ENCODE data around the gene IMPDH2.
"Not testable (repeated sequence)": the region's sequence is repeated elsewhere in the genome, so short reads cannot be mapped to it uniquely, and the experiment has no call there.

The IMPDH2 gene

GRCh38 chr3:49012441-49013017 is 16.7 kb downstream of the IMPDH2 start:
- Histone ChIP-seq H3K9ac (ENCODE audit: low read depth, low read length) (no peak overlapping the region), H3K9me3 (ENCODE audit: control insufficient read depth, insufficient read depth, low read length) (no peaks in the 10 kb centered on the region), H3K4me1 (ENCODE audit: control insufficient read depth, insufficient read depth, low read length) (peaks cover 12% of the 10 kb centered on the region), H3K36me3 (ENCODE audit: control insufficient read depth, insufficient read depth, low read length) (peaks cover 23% of the 10 kb centered on the region), H3K27me3 (ENCODE audit: control insufficient read depth, insufficient read depth, low read length) (no peaks in the 10 kb centered on the region), H3K4me3 (ENCODE audit: low read depth, low read length) (no peak overlapping the region)

GRCh38 chr3:49009396-49009795 is 19.8 kb downstream of the IMPDH2 start:
- Histone ChIP-seq H3K4me1 (ENCODE audit: control insufficient read depth, insufficient read depth, low read length) (peaks cover 7% of the 10 kb centered on the region), H3K9ac (ENCODE audit: low read depth, low read length) (no peak overlapping the region), H3K9me3 (ENCODE audit: control insufficient read depth, insufficient read depth, low read length) (no peaks in the 10 kb centered on the region), H3K27me3 (ENCODE audit: control insufficient read depth, insufficient read depth, low read length) (no peaks in the 10 kb centered on the region), H3K4me3 (ENCODE audit: low read depth, low read length) (no peak overlapping the region), H3K36me3 (ENCODE audit: control insufficient read depth, insufficient read depth, low read length) (peaks cover 6% of the 10 kb centered on the region)

GRCh38 chr3:49008627-49009026 is 20.6 kb downstream of the IMPDH2 start:
- peak overlapping the region; percentile 87 for H3K4me3 ChIP-seq (ENCODE audit: low read depth, low read length)
- not testable (repeated sequence) for H3K9ac ChIP-seq (ENCODE audit: low read depth, low read length); H3K4me1 ChIP-seq (ENCODE audit: control insufficient read depth, insufficient read depth, low read length); H3K36me3 ChIP-seq (ENCODE audit: control insufficient read depth, insufficient read depth, low read length); H3K9me3 ChIP-seq (ENCODE audit: control insufficient read depth, insufficient read depth, low read length); H3K27me3 ChIP-seq (ENCODE audit: control insufficient read depth, insufficient read depth, low read length)

GRCh38 chr3:49007771-49008528 is 21.2 kb downstream of the IMPDH2 start:
- peak overlapping the region; percentile 98 for H3K9ac ChIP-seq (ENCODE audit: low read depth, low read length)
- H3K4me1 ChIP-seq (ENCODE audit: control insufficient read depth, insufficient read depth, low read length) = peaks cover 5% of the 10 kb centered on the region
- peak overlapping the region; percentile 96 for H3K4me3 ChIP-seq (ENCODE audit: low read depth, low read length)
- H3K9me3 ChIP-seq (ENCODE audit: control insufficient read depth, insufficient read depth, low read length) = no peaks in the 10 kb centered on the region
- peaks cover 4% of the 10 kb centered on the region for H3K36me3 ChIP-seq (ENCODE audit: control insufficient read depth, insufficient read depth, low read length)
- no peaks in the 10 kb centered on the region for H3K27me3 ChIP-seq (ENCODE audit: control insufficient read depth, insufficient read depth, low read length)

GRCh38 chr3:49007068-49007770 is 22.0 kb downstream of the IMPDH2 start, which contains the start of gene WDR6:
Gene WDR6, plus strand, starts transcription at chr3:49007391. Its CDS starts 41 bp downstream, at chr3:49007432.
- H3K9me3 ChIP-seq (ENCODE audit: control insufficient read depth, insufficient read depth, low read length) = no peaks in the 10 kb centered on the region
- peaks cover 5% of the 10 kb centered on the region for H3K4me1 ChIP-seq (ENCODE audit: control insufficient read depth, insufficient read depth, low read length)
- peak within 1 kb of the TSS; percentile 96 for H3K4me3 ChIP-seq (ENCODE audit: low read depth, low read length)
- no peaks in the 10 kb centered on the region for H3K27me3 ChIP-seq (ENCODE audit: control insufficient read depth, insufficient read depth, low read length)
- H3K9ac ChIP-seq (ENCODE audit: low read depth, low read length) = peak within 1 kb of the TSS; percentile 98
- peaks cover 4% of the 10 kb centered on the region for H3K36me3 ChIP-seq (ENCODE audit: control insufficient read depth, insufficient read depth, low read length)

- peak overlapping the region; percentile 81 for H3K4me3 ChIP-seq (ENCODE audit: low read depth, low read length)
- peak overlapping the region; percentile 87 for H3K9ac ChIP-seq (ENCODE audit: low read depth, low read length)
- H3K27me3 ChIP-seq (ENCODE audit: control insufficient read depth, insufficient read depth, low read length) = no peaks in the 10 kb centered on the region
- peaks cover 5% of the 10 kb centered on the region for H3K4me1 ChIP-seq (ENCODE audit: control insufficient read depth, insufficient read depth, low read length)
- no peaks in the 10 kb centered on the region for H3K9me3 ChIP-seq (ENCODE audit: control insufficient read depth, insufficient read depth, low read length)
- H3K36me3 ChIP-seq (ENCODE audit: control insufficient read depth, insufficient read depth, low read length) = peaks cover 1% of the 10 kb centered on the region
Observed at GRCh38 chr3:49006408-49007067, 22.7 kb downstream of the IMPDH2 start.

GRCh38 chr3:49005998-49006397 is 23.2 kb downstream of the IMPDH2 start:
- Histone ChIP-seq H3K27me3 (ENCODE audit: control insufficient read depth, insufficient read depth, low read length) (no peaks in the 10 kb centered on the region), H3K4me3 (ENCODE audit: low read depth, low read length) (peak overlapping the region; percentile 81), H3K9me3 (ENCODE audit: control insufficient read depth, insufficient read depth, low read length) (no peaks in the 10 kb centered on the region), H3K4me1 (ENCODE audit: control insufficient read depth, insufficient read depth, low read length) (peaks cover 5% of the 10 kb centered on the region), H3K36me3 (ENCODE audit: control insufficient read depth, insufficient read depth, low read length) (no peaks in the 10 kb centered on the region), H3K9ac (ENCODE audit: low read depth, low read length) (peak overlapping the region; percentile 87)

GRCh38 chr3:49005303-49005680 is 23.9 kb downstream of the IMPDH2 start:
- H3K9me3 ChIP-seq (ENCODE audit: control insufficient read depth, insufficient read depth, low read length) = no peaks in the 10 kb centered on the region
- H3K4me3 ChIP-seq (ENCODE audit: low read depth, low read length) = no peak overlapping the region
- no peaks in the 10 kb centered on the region for H3K36me3 ChIP-seq (ENCODE audit: control insufficient read depth, insufficient read depth, low read length)
- no peaks in the 10 kb centered on the region for H3K27me3 ChIP-seq (ENCODE audit: control insufficient read depth, insufficient read depth, low read length)
- peaks cover 5% of the 10 kb centered on the region for H3K4me1 ChIP-seq (ENCODE audit: control insufficient read depth, insufficient read depth, low read length)
- no peak overlapping the region for H3K9ac ChIP-seq (ENCODE audit: low read depth, low read length)

- Histone ChIP-seq H3K36me3 (ENCODE audit: control insufficient read depth, insufficient read depth, low read length) (no peaks in the 10 kb centered on the region), H3K9me3 (ENCODE audit: control insufficient read depth, insufficient read depth, low read length) (no peaks in the 10 kb centered on the region), H3K4me1 (ENCODE audit: control insufficient read depth, insufficient read depth, low read length) (peaks cover 9% of the 10 kb centered on the region), H3K9ac (ENCODE audit: low read depth, low read length) (no peak overlapping the region), H3K4me3 (ENCODE audit: low read depth, low read length) (no peak overlapping the region), H3K27me3 (ENCODE audit: control insufficient read depth, insufficient read depth, low read length) (no peaks in the 10 kb centered on the region)
Observed at GRCh38 chr3:49004352-49005302, 24.6 kb downstream of the IMPDH2 start.

GRCh38 chr3:49001155-49001554 is 28.0 kb downstream of the IMPDH2 start:
- Histone ChIP-seq H3K4me3 (ENCODE audit: low read depth, low read length) (no peak overlapping the region), H3K36me3 (ENCODE audit: control insufficient read depth, insufficient read depth, low read length) (no peaks in the 10 kb centered on the region), H3K4me1 (ENCODE audit: control insufficient read depth, insufficient read depth, low read length) (peaks cover 11% of the 10 kb centered on the region), H3K27me3 (ENCODE audit: control insufficient read depth, insufficient read depth, low read length) (no peaks in the 10 kb centered on the region), H3K9me3 (ENCODE audit: control insufficient read depth, insufficient read depth, low read length) (no peaks in the 10 kb centered on the region), H3K9ac (ENCODE audit: low read depth, low read length) (no peak overlapping the region)
